Mesodermal cell (in vitro differentiated cells): ENCODE results near the gene MEOX1.
A peak's percentile ranks its signal among the peaks of the same experiment; 100 is the strongest.
"Not testable (repeated sequence)": the region's sequence is repeated elsewhere in the genome, so short reads cannot be mapped to it uniquely, and the experiment has no call there.

Experiments used
- H3K27ac ChIP-seq: 2 replicates; pipeline ENCODE4 v1.7.0; 2013; ENCODE audit warnings: mild to moderate bottlenecking, low read depth, low read length, moderate library complexity; ENCODE audit not compliant: severe bottlenecking
- H3K36me3 ChIP-seq: 2 replicates; pipeline ENCODE4 v1.7.1; 2013; ENCODE audit warnings: mild to moderate bottlenecking, low read length, moderate library complexity; ENCODE audit not compliant: control insufficient read depth, insufficient read depth
- H3K4me1 ChIP-seq: one replicate; pipeline ENCODE4 v1.7.1; 2013; ENCODE audit warnings: mild to moderate bottlenecking, low read length; ENCODE audit not compliant: insufficient read depth, control insufficient read depth, poor library complexity, severe bottlenecking
- H3K4me3 ChIP-seq: 2 replicates; pipeline ENCODE4 v1.7.0; 2013; ENCODE audit warnings: low read length, control low read depth, mild to moderate bottlenecking; ENCODE audit not compliant: insufficient read depth, poor library complexity, severe bottlenecking; ENCODE audit errors: extremely low read depth
- H3K9me3 ChIP-seq: 2 replicates; pipeline ENCODE4 v1.7.1; 2013; ENCODE audit warnings: mild to moderate bottlenecking, low read length, moderate library complexity; ENCODE audit not compliant: control insufficient read depth
- WGBS, 2 experiments: methylation state at CpG; one replicate each; pipeline ENCODE4 v1.1.5; 2013; ENCODE audit warnings: missing lambda C conversion rate in 2 of 2; ENCODE audit not compliant: insufficient coverage in 2 of 2; 5-methylcytosine and 5-hydroxymethylcytosine counted together

MEOX1 gene

DNA sequence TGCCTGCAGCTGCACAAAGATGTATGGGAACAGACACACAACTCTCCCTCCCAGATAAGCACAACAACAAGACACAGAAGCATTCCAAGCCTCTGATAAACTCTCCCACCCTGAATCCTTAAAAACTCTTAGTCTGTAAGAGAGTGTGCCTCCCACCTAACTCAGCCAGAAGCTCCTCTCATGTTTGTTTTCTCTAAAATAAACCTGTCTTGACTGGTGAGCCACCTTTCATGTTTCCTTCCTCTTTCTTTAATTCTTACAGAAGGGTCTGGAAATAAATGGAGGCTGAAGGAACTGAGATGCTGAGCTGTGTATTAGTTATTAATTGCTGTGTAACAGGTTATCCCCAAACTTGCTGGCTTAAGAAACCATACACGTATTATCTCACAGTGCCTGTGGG is 57.2 kb downstream of the MEOX1 start:
- Histone ChIP-seq H3K4me1 (no peaks in the 10 kb centered on the region), H3K36me3 (no peaks in the 10 kb centered on the region), H3K9me3 (no peaks in the 10 kb centered on the region), H3K4me3 (no peak overlapping the region), H3K27ac (peak overlapping the region; percentile 65)
- WGBS, 2 experiments: 100% methylated on average over 1 of the region's 1 CpG; no CpG with 5 or more reads in 1 of the 2 experiments

DNA sequence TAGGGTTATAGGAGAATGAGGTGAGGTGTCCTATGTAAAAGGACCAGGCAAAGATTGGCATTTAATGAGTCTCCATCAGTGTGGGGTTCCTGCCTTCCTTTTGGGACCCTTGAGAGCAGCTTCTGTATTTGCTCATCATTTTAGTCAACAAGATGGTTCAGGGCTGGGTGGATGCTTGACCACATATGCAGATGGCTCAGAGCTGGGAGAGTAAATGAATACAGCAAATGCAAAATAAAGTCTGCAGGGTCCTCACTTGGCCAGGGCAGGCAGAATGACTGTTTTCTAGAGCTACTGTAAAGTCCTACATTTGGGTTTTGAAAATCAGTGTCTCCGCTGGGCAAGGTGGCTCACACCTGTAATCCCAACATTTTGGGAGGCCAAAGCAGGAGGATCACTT is 58.4 kb downstream of the MEOX1 start:
- H3K9me3 ChIP-seq: no peaks in the 10 kb centered on the region
- WGBS, 2 experiments: 100% methylated on average over 1 of the region's 1 CpG
- no peak overlapping the region for H3K27ac ChIP-seq
- no peak overlapping the region for H3K4me3 ChIP-seq
- H3K36me3 ChIP-seq: no peaks in the 10 kb centered on the region
- H3K4me1 ChIP-seq: peaks cover 7% of the 10 kb centered on the region

- H3K27ac ChIP-seq, H3K9me3 ChIP-seq, H3K36me3 ChIP-seq, H3K4me1 ChIP-seq, H3K4me3 ChIP-seq: not testable (repeated sequence)
- WGBS, 2 experiments: 74% methylated on average over 2 of the region's 4 CpGs; no CpG with 5 or more reads in 1 of the 2 experiments
These were observed 59.2 kb downstream of the MEOX1 start for GRCh38 chr17:43602556-43602955.

- H3K9me3 ChIP-seq: no peaks in the 10 kb centered on the region
- H3K27ac ChIP-seq: no peak overlapping the region
- H3K36me3 ChIP-seq: no peaks in the 10 kb centered on the region
- H3K4me3 ChIP-seq: no peak overlapping the region
- WGBS, 2 experiments: 73 to 81% methylated on average over 8 of the region's 10 CpGs
- H3K4me1 ChIP-seq: peaks cover 7% of the 10 kb centered on the region
These were observed 60.3 kb downstream of the MEOX1 start for GRCh38 chr17:43601280-43602039.

DNA sequence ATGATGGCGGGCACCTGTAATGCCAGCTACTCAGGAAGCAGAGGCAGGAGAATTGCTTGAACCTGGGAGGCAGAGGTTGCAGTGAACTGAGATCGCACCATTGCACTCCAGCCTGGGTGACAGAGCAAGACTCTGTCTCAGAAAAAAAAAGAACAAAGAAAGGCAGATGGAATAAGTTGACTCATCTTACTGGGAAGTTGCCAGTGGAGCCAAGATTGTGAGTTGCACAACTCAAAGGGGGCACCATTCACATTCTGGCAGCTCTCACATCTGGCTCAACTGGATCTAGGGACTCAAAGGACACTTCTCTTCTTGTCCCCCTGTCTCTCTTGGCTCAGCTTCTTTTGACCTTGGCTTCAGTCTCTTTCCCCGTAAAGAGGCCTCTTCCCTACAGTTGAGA is 61.9 kb downstream of the MEOX1 start:
- Histone ChIP-seq H3K27ac (no peak overlapping the region), H3K36me3 (no peaks in the 10 kb centered on the region), H3K9me3 (no peaks in the 10 kb centered on the region), H3K4me3 (no peak overlapping the region), H3K4me1 (peaks cover 10% of the 10 kb centered on the region)
- 92 to 100% methylated on average over 2 to 3 of the region's 3 CpGs for WGBS, 2 experiments

DNA sequence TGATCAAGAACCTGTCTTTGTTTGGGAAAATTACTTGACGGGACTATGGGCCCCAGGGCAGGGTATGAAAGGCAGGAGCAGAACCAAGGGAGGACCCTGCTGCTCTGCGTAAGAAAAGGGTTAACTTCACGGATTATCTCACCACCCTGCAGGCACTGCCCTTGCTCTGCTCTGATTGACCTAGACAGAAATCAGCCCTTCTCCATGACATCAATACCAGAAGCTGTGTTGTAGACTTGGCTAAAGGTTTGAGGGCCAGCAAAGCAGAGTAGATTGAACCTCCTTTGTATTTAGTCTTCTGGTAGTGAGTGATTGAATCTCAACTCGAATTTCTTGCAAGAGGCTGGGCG is 62.7 kb downstream of the MEOX1 start:
- no peaks in the 10 kb centered on the region for H3K9me3 ChIP-seq
- H3K36me3 ChIP-seq: no peaks in the 10 kb centered on the region
- WGBS, 2 experiments: 63 to 89% methylated on average over 2 to 3 of the region's 5 CpGs
- H3K27ac ChIP-seq: peak overlapping the region; percentile 0
- no peak overlapping the region for H3K4me3 ChIP-seq
- peaks cover 10% of the 10 kb centered on the region for H3K4me1 ChIP-seq

- Histone ChIP-seq H3K4me3 (no peak overlapping the region), H3K27ac (peak overlapping the region; percentile 0), H3K4me1 (peaks cover 10% of the 10 kb centered on the region), H3K9me3 (no peaks in the 10 kb centered on the region), H3K36me3 (no peaks in the 10 kb centered on the region)
- WGBS, 2 experiments: 67 to 91% methylated on average over 1 to 3 of the region's 4 CpGs
These were observed 63.2 kb downstream of the MEOX1 start for GRCh38 chr17:43598357-43599045.

DNA sequence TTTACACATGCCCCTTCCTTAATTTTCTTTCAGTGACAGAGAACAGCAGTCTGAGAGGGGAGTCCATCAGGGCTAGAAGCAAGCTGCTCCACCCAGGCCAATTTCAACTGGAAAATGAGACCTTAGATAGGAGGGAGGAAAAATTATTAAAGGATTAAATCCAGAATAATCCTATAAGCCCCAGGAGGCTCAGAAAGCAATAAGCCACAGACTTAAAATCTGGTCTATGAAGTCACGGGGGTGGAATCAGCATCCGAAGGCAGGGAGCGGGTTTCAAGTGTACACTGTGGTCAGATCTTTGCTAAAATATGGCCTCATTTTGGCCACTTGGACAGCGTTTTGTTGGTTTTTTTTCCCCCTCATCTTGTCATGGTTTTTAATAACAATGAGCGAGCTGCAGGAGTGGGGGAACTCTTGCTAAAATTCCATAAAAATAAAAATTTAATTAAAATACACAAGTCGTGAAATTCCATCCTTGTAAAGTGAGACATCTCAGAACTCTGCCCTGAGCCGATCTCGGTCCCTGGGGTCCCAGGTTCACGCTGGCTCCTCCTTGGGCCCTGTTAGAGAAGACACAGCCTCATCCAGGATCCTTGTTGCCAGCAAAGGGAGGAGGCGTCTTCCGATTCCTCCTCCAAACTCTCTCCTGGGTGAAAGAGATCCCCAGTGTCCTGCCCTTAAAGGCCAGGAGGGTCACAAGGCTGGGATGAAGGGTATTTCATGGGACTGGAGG is 63.9 kb downstream of the MEOX1 start:
- Histone ChIP-seq H3K27ac (no peak overlapping the region), H3K4me1 (peaks cover 10% of the 10 kb centered on the region), H3K9me3 (no peaks in the 10 kb centered on the region), H3K36me3 (no peaks in the 10 kb centered on the region), H3K4me3 (no peak overlapping the region)
- 87 to 91% methylated on average over 7 to 9 of the region's 11 CpGs for WGBS, 2 experiments

GRCh38 chr17:43595466-43595865 is 66.3 kb downstream of the MEOX1 start:
- no peaks in the 10 kb centered on the region for H3K36me3 ChIP-seq
- peaks cover 24% of the 10 kb centered on the region for H3K4me1 ChIP-seq
- 54 to 89% methylated on average over 1 to 3 of the region's 4 CpGs for WGBS, 2 experiments
- H3K27ac ChIP-seq: no peak overlapping the region
- no peaks in the 10 kb centered on the region for H3K9me3 ChIP-seq
- H3K4me3 ChIP-seq: no peak overlapping the region

DNA sequence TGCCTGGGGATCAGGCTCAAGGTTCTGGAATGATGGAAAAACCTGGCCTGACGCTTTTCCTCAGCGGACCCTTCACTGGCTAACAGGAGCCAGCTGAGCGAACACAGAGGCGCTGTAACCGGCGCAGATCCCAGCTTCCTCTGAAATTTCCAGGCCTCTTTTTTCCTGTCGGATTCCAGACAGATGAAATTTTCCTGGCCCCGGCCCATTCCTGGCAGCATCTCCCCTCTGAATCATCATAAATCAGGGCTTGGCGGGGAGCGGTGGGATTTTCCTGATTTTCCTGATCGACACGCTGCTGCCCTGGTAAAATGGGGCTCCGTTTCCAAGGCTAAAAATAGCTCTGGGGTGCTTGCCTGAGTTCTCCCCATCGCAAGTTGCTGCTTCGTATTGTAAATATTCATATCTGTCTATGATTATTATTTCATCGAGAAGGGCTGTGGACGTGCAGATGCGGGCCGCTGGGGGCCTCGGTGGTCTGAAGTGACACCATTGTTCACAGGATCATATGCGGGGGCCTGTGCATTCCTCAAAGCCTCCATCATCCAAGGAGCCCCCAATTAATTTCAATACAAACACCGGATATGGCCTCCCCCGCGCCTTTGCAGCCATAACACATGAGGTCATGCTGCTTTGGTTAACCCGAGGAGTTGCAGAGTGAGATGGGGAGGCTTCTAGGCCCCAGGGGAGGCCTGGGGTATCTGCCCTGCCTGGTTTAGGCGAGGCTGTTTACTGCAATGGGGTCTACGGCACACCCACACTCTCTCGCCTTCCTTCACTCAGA is 69.8 kb downstream of the MEOX1 start:
- peak overlapping the region; percentile 92 for H3K27ac ChIP-seq
- no peaks in the 10 kb centered on the region for H3K36me3 ChIP-seq
- H3K4me3 ChIP-seq: no peak overlapping the region
- peaks cover 7% of the 10 kb centered on the region for H3K9me3 ChIP-seq
- peaks cover 16% of the 10 kb centered on the region for H3K4me1 ChIP-seq
- 72 to 82% methylated on average over 20 of the region's 28 CpGs for WGBS, 2 experiments
